Ovary (tissue), 9 donors: ENCODE data around the gene PIK3R6. TPM values are rescaled to one million over a fixed set of nuclear protein-coding genes. Genes with fewer than 3 reads are reported as not detected.

Source experiments
- DNase-seq, 5 donors: peaks; one replicate each; pipeline ENCODE4 v3.0.0-alpha.2; 2019 to 2020
- H3K27ac ChIP-seq, 2 donors: fragments of 200-600 bp; one replicate each; pipeline versions ENCODE4 v1.5.1 to v1.8.0; 2019 to 2022
- H3K27me3 ChIP-seq: fragments of 200-600 bp; one replicate; pipeline ENCODE4 v1.8.0; 2022
- H3K36me3 ChIP-seq: fragments of 200-600 bp; sonication (generic); one replicate; pipeline ENCODE4 v1.5.1; 2019
- H3K4me1 ChIP-seq: one replicate; pipeline ENCODE4 v1.8.1; 2013; ENCODE audit warnings: mild to moderate bottlenecking, moderate library complexity; ENCODE audit not compliant: insufficient read depth
- H3K4me3 ChIP-seq: fragments of 200-600 bp; sonication (generic); one replicate; pipeline ENCODE4 v1.5.1; 2017
- H3K9me3 ChIP-seq, 2 donors: fragments of 200-600 bp in 1 of 2; sonication (generic) in 1 of 2; one replicate each; pipeline versions ENCODE4 v1.5.1 to v1.8.1; 2013 to 2019; ENCODE audit warnings: mild to moderate bottlenecking in 1 of 2, moderate library complexity in 1 of 2
- CTCF ChIP-seq, 3 donors: fragments of 450-650 bp in 2 of 3; fragments of 200-600 bp in 1 of 3; IDR thresholded peaks; one replicate each; pipeline versions ENCODE4 v1.5.1 to v1.8.0; 2016 to 2022; ENCODE audit warnings: antibody characterized with exemption in 3 of 3, mild to moderate bottlenecking in 1 of 3
- EP300 ChIP-seq: sonication (generic); formaldehyde crosslinking; IDR thresholded peaks from one replicate; pipeline ENCODE4 v1.6.1; 2017; ENCODE audit warnings: antibody characterized with exemption
- POLR2A ChIP-seq: fragments of 450-650 bp; IDR thresholded peaks from one replicate; pipeline ENCODE4 v1.6.1; 2017; ENCODE audit warnings: antibody characterized with exemption, mild to moderate bottlenecking, moderate library complexity
- WGBS, 3 donors: extraction: QIAGEN DNeasy Blood & Tissue Kit in 1 of 3; methylation state at CpG; one replicate each; pipeline versions ENCODE4 v1.1.5 to v1.1.7; 2013 to 2017; 5-methylcytosine and 5-hydroxymethylcytosine counted together
- intact Hi-C, 4 donors: fragments of 100-400 bp; cut with DNase I; formaldehyde crosslinking; loops; one replicate each; pipeline versions ENCODE4 v1.11.0 to v1.15.1; 2022 to 2023
- polyA plus RNA-seq, 2 donors: library from polyadenylated mRNA; stranded (reverse); fragments of 200-250 nt in 1 of 2; fragments of 350-450 nt in 1 of 2; fragmentation: Illumina TruSeq in 1 of 2; extraction: RNeasy Lipid Tissue Mini Kit (QIAGEN cat#74804) in 1 of 2; gene quantifications; one replicate each; pipeline ENCODE4 v1.2.3, GENCODE V29; 2013 to 2014
- total RNA-seq, 7 donors: library from RNA; depleted of rRNA in 2 of 7; stranded (reverse); fragments of >200 nt in 2 of 7; fragmentation: NEBNext Ultra II Directional in 3 of 7; extraction: Animal tissue kit (Norgen Biotek cat#: 25700) in 3 of 7; gene quantifications; one replicate each; pipeline versions ENCODE4 v1.1.0 to v1.2.4, GENCODE V29; 2016 to 2023
- donor health status: DM: no; HTN: no; CAD: no; lungs with moderate emphysema.
- donor health status: DM: no; HTN: no; CAD: no.
- donor health status: Bipolar disorder and iron deficiency.
- donor health status: DM: yes; HTN: yes; CAD: no.
- donor health status: DM: no; HTN: no; CAD: no.
- donor health status: DM: yes; HTN: yes; CAD: no.

Gene PIK3R6
- total and polyA plus RNA-seq, 9 donors, result 0.12 to 0.93 (median 0.23) TPM

GRCh38 chr17:8872705-8873435 is 5.4 kb upstream of the PIK3R6 start:
- no peak overlapping the region for H3K27ac ChIP-seq
- no peaks in the 10 kb centered on the region for H3K36me3 ChIP-seq
- no peak overlapping the region for H3K4me3 ChIP-seq
- 50 to 56% (median 56%) methylated on average over 17 of the region's 17 CpGs for WGBS, 3 donors
- DNase-seq, result no peak
- no peaks in the 10 kb centered on the region for H3K4me1 ChIP-seq
- no peaks in the 10 kb centered on the region for H3K9me3 ChIP-seq
- TF ChIP-seq CTCF (IDR thresholded peaks at IDR 0.05), result no peak
- no peak for TF ChIP-seq POLR2A
- TF ChIP-seq EP300, result no peak
- intact Hi-C loops, result no loop called here
- H3K27me3 ChIP-seq, result no peaks in the 10 kb centered on the region

GRCh38 chr17:8872036-8872704 is 4.7 kb upstream of the PIK3R6 start:
- no peaks in the 10 kb centered on the region for H3K27me3 ChIP-seq
- no peak overlapping the region for H3K4me3 ChIP-seq
- WGBS, 3 donors, result 87 to 93% (median 88%) methylated on average over 7 of the region's 7 CpGs
- intact Hi-C loops, result no loop called here
- H3K36me3 ChIP-seq, result no peaks in the 10 kb centered on the region
- no peak overlapping the region for H3K27ac ChIP-seq
- no peaks in the 10 kb centered on the region for H3K4me1 ChIP-seq
- no peak for DNase-seq
- no peaks in the 10 kb centered on the region for H3K9me3 ChIP-seq
- no peak for TF ChIP-seq CTCF (IDR thresholded peaks at IDR 0.05)
- no peak for TF ChIP-seq POLR2A

- no peaks in the 10 kb centered on the region for H3K27me3 ChIP-seq
- no peak for DNase-seq
Measured at GRCh38 chr17:8871081-8871581, 3.7 kb upstream of the PIK3R6 start.

More at GRCh38 chr17:8871081-8871581, 3.7 kb upstream of the PIK3R6 start:
- no peak overlapping the region for H3K4me3 ChIP-seq
- TF ChIP-seq CTCF (IDR thresholded peaks at IDR 0.05), result no peak
- TF ChIP-seq POLR2A, result no peak
- H3K27ac ChIP-seq, result no peak overlapping the region
- 76 to 77% (median 76%) methylated on average over 13 of the region's 13 CpGs for WGBS, 3 donors
- H3K4me1 ChIP-seq, result no peaks in the 10 kb centered on the region
- no peaks in the 10 kb centered on the region for H3K9me3 ChIP-seq
- no peaks in the 10 kb centered on the region for H3K36me3 ChIP-seq
- intact Hi-C loops, result no loop called here
